Lung (tissue), 12 donors: ENCODE measurements around the gene SEPTIN2. TPM values are rescaled to one million over a fixed set of nuclear protein-coding genes. Genes with fewer than 3 reads are reported as not detected.

ENCODE experiments used
- ATAC-seq: fragments of 200-7000 bp; cut with Tn5 transposase; one replicate; pipeline ENCODE4 v1.9.1; 2020; ENCODE audit warnings: moderate number of reproducible peaks; ENCODE audit not compliant: insufficient read depth, low FRiP score
- DNase-seq, 3 donors: peaks; one replicate each; pipeline ENCODE4 v3.0.0-alpha.2; 2013 to 2017
- H3K27ac ChIP-seq, 2 donors: one replicate each; pipeline ENCODE4 v1.5.1; 2013; ENCODE audit warnings: mild to moderate bottlenecking in 2 of 2, moderate library complexity in 2 of 2, control low read depth in 1 of 2, inconsistent platforms in 1 of 2, low read depth in 1 of 2, low read length in 1 of 2
- H3K27me3 ChIP-seq, 3 donors: one replicate each; pipeline ENCODE4 v1.5.1; 2013; ENCODE audit warnings: low read length in 2 of 3; ENCODE audit not compliant: control insufficient read depth in 3 of 3, insufficient read depth in 3 of 3
- H3K36me3 ChIP-seq, 4 donors: one replicate each; pipeline ENCODE4 v1.5.1; 2013; ENCODE audit warnings: low read length in 4 of 4, mild to moderate bottlenecking in 1 of 4, moderate library complexity in 1 of 4; ENCODE audit not compliant: control insufficient read depth in 4 of 4, insufficient read depth in 4 of 4
- H3K4me1 ChIP-seq, 5 donors: one replicate each; pipeline ENCODE4 v1.5.1; 2013; ENCODE audit warnings: low read length in 5 of 5, mild to moderate bottlenecking in 2 of 5, moderate library complexity in 1 of 5; ENCODE audit not compliant: control insufficient read depth in 5 of 5, insufficient read depth in 5 of 5
- H3K4me3 ChIP-seq: one replicate; pipeline ENCODE4 v1.5.1; 2013; ENCODE audit warnings: mild to moderate bottlenecking, control low read depth, moderate library complexity
- H3K9ac ChIP-seq, 2 donors: one replicate each; pipeline ENCODE4 v1.5.1; 2013; ENCODE audit warnings: low read length in 2 of 2, control low read depth in 1 of 2; ENCODE audit not compliant: insufficient read depth in 1 of 2
- H3K9me3 ChIP-seq, 4 donors: one replicate each; pipeline ENCODE4 v1.5.1; 2013; ENCODE audit warnings: low read length in 3 of 4, mild to moderate bottlenecking in 1 of 4, moderate library complexity in 1 of 4; ENCODE audit not compliant: control insufficient read depth in 4 of 4, insufficient read depth in 3 of 4
- WGBS, 2 donors: extraction: QIAGEN DNeasy Blood & Tissue Kit; methylation state at CpG; one replicate each; pipeline ENCODE4 v1.1.7; 2013; 5-methylcytosine and 5-hydroxymethylcytosine counted together
- polyA plus RNA-seq, 2 donors: library from polyadenylated mRNA; stranded (reverse); fragments of 200-250 nt; gene quantifications; one replicate each; pipeline ENCODE4 v1.2.1, GENCODE V29; 2013
- total RNA-seq, 2 donors: library from RNA; depleted of rRNA in 1 of 2; stranded (reverse); fragments of >200 nt in 1 of 2; gene quantifications; one replicate each; pipeline ENCODE4 v1.2.1, GENCODE V29; 2014 to 2021
- TF ChIP-seq, protein P1 (sequence below): IDR thresholded peaks from 2 replicates; pipeline ENCODE4 v1.5.1; 2012; ENCODE audit warnings: mild to moderate bottlenecking; ENCODE audit errors: control extremely low read depth, extremely low read depth
- donor health status: control.
- donor health status: control.
- donor health status: Bipolar disorder and iron deficiency.
- donor health status: healthy.
- donor health status: DM: yes; HTN: yes; CAD: no.

The SEPTIN2 gene
- total and polyA plus RNA-seq, 4 donors, result 114 to 755 (median 257) TPM

DNA sequence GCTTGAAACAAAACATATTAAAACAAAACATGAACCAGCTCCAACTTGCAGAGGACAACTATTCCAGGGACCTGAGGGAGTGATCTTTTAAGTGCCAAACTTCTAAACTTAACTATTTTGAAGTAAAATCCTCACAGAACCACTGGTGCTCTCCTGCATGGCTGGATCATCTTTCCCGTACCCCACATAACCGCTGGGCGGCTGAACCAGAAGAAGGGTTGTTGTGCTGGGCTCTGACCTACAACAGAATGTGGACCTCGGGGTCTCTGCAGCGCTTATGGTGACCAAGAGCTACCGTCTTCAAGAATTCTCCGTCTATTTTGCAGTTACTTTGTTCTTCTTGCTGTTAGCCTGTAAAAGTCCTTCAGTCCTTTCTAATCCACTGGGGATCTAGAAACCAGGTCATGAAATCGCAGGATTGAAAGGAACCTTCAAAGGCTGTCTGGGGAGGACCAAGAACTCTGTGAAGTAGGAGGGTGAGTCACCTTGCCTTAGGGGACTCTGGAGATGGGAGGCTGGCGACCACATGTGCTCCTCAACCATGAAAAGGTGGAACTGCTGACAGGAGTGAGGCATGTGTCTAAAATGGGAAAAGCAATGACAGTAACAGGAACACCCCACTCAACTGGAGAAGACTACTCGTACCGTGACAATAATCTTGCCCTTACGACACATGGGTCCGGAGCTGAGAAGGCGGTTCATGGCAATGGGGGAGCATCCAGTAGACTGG, 46.8 kb upstream of the SEPTIN2 start:
- DNase-seq (no peak), ATAC-seq (no peak)
- TF ChIP-seq, protein P1, sequence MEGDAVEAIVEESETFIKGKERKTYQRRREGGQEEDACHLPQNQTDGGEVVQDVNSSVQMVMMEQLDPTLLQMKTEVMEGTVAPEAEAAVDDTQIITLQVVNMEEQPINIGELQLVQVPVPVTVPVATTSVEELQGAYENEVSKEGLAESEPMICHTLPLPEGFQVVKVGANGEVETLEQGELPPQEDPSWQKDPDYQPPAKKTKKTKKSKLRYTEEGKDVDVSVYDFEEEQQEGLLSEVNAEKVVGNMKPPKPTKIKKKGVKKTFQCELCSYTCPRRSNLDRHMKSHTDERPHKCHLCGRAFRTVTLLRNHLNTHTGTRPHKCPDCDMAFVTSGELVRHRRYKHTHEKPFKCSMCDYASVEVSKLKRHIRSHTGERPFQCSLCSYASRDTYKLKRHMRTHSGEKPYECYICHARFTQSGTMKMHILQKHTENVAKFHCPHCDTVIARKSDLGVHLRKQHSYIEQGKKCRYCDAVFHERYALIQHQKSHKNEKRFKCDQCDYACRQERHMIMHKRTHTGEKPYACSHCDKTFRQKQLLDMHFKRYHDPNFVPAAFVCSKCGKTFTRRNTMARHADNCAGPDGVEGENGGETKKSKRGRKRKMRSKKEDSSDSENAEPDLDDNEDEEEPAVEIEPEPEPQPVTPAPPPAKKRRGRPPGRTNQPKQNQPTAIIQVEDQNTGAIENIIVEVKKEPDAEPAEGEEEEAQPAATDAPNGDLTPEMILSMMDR, result no peak
- no peaks in the 10 kb centered on the region for H3K27me3 ChIP-seq
- no peak overlapping the region for H3K9ac ChIP-seq
- no peak overlapping the region for H3K27ac ChIP-seq
- H3K36me3 ChIP-seq, result peaks cover 3 to 27% (median 14%) of the 10 kb centered on the region in 4 donors
- 89 to 90% methylated on average over 14 of the region's 14 CpGs for WGBS, 2 donors
- no peak overlapping the region for H3K4me3 ChIP-seq
- no peaks in the 10 kb centered on the region for H3K9me3 ChIP-seq
- peaks cover 8 to 31% (median 11%) of the 10 kb centered on the region in 5 donors for H3K4me1 ChIP-seq

DNA sequence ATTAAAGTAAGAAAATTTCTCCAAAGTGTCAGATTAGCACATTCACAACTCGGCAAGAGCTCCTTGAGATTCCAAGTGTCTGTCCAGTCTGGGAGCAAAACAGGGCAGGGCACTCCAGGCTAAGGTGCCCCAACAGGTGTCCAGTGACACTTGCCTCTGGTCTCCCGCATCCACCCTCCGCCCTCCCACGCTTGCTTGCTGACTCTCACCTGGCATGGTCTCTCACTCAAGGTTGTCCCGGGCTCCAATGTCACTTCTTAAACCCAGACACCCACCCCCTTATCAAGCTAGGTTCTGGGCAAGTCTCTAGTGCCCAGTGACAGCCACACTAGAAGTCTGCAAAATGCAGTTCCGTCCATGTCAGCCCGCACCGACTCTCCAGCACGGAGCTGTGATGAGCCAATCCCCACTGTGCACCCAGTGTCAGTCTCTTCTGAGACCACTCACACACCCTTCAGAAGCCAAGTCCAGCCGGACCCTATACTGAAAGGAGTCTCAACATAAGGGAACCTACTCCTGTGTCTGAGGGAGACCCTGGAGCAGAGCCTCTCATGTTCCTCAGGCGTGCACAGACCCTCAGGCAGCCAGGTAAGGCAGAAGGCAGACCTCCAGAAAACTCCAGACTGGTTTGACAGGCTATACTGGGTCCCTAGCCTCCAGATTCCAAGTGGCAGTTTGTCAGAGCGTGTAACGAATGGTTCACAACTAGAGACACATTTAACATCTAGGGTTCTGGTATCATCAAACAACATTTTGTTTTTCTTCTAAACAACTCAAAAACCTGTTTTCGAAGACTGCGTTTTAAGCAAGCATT, 45.8 kb upstream of the SEPTIN2 start:
- H3K27me3 ChIP-seq, result no peaks in the 10 kb centered on the region
- H3K4me3 ChIP-seq, result no peak overlapping the region
- DNase-seq (peak; percentile 31 to 42 (median 38)), ATAC-seq (no peak)
- H3K9me3 ChIP-seq, result no peaks in the 10 kb centered on the region
- H3K9ac ChIP-seq, result no peak overlapping the region
- H3K4me1 ChIP-seq, result peaks cover 8 to 31% (median 11%) of the 10 kb centered on the region in 5 donors
- peaks cover 0 to 21% (median 11%) of the 10 kb centered on the region in 4 donors for H3K36me3 ChIP-seq
- 72 to 86% methylated on average over 15 of the region's 15 CpGs for WGBS, 2 donors
- TF ChIP-seq, protein P1, result no peak
- H3K27ac ChIP-seq, result peak overlapping the region in 1 of 2 donors; percentile 8

DNA sequence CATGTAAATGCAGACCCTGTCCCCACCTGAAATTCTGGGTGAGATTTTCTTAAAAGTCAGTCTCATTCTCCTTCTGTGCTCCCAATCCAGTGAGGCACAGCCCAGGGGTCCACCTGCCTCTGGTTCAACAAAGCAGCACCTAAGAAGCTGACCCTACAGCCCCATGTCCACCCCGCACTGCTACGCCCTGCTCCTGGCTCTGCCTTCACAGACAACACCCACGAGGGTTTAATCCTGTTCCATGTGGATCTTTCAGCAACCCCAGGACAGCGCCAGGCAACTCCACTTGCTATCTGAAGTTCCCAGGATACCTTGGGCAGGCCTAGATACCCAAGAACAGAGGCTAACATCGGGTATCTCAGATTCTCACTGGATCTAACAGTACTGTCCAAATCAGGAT, 45.2 kb upstream of the SEPTIN2 start:
- TF ChIP-seq, protein P1, result no peak
- 73 to 82% methylated on average over 5 of the region's 5 CpGs for WGBS, 2 donors
- H3K27ac ChIP-seq, result no peak overlapping the region
- H3K9me3 ChIP-seq, result no peaks in the 10 kb centered on the region
- no peaks in the 10 kb centered on the region for H3K27me3 ChIP-seq
- ATAC-seq, result no peak
- H3K4me3 ChIP-seq, result no peak overlapping the region
- H3K9ac ChIP-seq, result no peak overlapping the region
- peaks cover 8 to 31% (median 11%) of the 10 kb centered on the region in 5 donors for H3K4me1 ChIP-seq
- no peak for DNase-seq
- H3K36me3 ChIP-seq, result peaks cover 0 to 21% (median 9%) of the 10 kb centered on the region in 4 donors
